Stimulated activated CD4-positive, alpha-beta T cell treated with anti-CD3 and anti-CD28 coated beads, Interleukin-4, amount 100 ng/mL, for 24 hours (primary cell): ENCODE data around the gene MAP3K7CL.

Experiments used
- DNase-seq: peaks from one replicate; pipeline ENCODE4 v3.0.0-alpha.2; 2020

MAP3K7CL gene

DNA sequence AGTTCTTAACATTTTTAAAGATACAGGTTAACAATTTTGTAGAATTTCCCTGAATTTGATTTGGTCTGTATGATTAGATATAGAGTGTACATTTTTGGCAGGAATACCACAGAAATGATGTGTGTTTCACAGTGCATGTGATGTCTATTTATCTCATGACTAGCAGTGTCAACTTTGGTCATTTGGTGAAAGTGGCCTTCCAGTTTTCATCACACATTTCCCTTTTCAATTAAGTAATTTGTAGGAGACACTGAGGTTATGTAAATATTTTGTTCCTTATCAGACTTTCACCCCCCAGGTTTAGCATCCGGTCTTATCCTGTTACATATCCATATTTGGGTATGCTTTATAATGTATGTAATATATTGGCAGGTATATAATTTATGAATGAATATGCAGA lies 41.8 kb downstream of the MAP3K7CL start:
- no peak for DNase-seq

DNA sequence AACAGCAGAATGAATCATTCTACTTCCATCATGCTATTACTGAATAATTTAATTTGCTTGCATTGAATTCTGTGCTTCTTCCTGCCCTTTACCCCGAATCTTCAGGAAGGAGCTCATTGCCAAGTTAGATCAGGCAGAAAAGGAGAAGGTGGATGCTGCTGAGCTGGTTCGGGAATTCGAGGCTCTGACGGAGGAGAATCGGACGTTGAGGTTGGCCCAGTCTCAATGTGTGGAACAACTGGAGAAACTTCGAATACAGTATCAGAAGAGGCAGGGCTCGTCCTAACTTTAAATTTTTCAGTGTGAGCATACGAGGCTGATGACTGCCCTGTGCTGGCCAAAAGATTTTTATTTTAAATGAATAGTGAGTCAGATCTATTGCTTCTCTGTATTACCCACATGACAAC lies 44.2 kb downstream of the MAP3K7CL start:
- DNase-seq, result no peak

DNA sequence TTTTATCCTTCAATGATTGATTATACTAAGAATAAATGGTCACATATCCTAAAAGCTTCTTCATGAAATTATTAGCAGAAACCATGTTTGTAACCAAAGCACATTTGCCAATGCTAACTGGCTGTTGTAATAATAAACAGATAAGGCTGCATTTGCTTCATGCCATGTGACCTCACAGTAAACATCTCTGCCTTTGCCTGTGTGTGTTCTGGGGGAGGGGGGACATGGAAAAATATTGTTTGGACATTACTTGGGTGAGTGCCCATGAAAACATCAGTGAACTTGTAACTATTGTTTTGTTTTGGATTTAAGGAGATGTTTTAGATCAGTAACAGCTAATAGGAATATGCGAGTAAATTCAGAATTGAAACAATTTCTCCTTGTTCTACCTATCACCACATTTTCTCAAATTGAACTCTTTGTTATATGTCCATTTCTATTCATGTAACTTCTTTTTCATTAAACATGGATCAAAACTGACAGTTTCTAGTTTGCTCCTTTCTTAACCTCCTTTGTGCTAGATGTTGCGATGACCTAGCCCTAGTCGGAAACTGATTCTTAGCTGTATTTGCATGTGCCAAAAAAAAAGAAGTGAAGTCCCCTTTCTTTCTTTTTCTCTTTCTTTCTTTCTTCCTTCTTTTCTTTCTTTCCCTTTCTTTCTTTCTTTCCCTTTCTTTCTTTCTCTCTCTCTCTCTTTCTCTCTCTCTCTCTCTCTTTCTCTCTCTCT lies 45.1 kb downstream of the MAP3K7CL start:
- no peak for DNase-seq

DNA sequence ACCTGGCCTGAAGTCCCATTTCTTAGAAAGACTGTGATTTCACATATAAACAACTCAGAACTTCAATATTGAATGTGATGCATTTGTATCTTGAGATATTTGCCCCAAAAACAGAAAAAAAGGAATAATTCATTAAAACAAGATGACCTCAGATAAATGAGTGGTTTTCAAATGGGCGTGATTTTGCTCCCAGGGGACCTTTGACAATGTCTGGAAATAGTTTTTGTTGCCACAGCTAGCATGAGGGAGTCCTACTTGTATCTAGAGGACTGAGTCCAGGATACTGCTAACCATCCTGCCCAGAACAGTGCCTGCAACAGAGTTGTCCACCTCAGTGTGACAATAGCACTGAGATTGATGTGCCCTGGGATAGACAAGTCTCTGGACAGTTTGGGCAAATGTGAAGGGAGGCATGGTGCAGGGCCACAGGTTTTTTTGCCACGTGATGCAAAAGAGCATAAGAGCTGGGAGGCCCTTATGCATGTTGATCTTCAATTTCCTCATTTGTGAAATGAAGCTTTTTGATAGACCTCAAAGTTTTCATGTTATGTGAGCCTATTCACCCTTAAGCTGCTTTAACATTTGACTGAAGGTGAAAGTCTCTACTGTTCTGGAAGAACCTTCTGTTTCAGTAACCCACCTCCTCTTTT lies 46.2 kb downstream of the MAP3K7CL start:
- DNase-seq, result no peak

DNA sequence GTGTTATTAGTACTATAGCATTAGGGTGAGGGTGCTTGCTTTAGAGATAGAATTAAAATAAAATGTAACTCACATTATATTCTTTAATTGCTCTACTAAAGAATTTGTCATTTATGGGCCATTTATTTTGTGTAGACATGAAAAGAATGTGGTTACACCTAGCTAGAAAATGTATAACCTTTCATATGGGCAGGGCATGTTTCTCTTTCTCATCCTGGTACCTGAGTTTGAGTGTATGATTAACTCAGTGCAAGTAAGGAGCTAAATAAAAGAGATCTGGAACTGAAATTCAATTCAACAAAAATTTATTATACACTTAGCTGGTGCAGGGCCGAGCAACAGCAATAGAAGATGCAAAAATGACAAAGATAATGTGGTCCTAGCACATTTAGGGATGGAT lies 47.4 kb downstream of the MAP3K7CL start:
- no peak for DNase-seq

DNA sequence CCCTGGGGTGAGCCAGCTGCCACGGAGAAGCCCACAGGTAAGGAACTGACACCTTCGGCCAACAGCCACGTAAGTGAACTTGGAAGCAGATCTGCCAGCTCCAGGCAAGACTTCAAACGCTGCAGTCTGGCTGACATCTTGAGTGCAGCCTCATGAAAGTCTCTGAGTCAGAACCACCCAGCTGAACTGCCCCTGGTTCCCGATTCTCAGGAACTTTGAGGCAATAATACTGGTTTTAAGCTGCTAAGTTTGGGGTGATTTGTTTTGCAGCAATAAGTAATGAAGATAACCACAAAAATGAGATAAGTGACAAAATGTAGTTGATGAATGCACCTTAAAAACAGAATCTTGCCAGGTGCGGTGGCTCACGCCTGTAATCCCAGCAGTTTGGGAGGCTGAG lies 48.5 kb downstream of the MAP3K7CL start:
- no peak for DNase-seq

DNA sequence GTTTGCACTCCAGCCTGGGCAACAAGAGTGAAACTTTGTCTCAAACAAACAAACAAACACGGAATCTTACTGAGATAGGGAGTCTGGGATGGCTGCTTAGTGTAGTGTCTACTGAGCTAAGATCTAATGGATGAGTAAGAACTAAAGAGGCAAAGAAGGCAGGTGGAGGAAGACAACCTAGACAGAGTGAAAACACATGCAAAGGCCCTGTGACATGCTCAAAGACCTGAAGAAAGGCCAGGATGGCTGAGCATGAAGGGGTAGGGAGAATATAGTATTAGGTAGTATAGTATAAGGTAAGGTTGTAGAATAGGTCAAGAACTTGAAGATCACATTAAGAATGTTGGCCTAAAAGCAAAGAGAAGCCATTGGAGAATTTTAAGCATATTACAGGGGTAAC lies 49.1 kb downstream of the MAP3K7CL start:
- no peak for DNase-seq

DNA sequence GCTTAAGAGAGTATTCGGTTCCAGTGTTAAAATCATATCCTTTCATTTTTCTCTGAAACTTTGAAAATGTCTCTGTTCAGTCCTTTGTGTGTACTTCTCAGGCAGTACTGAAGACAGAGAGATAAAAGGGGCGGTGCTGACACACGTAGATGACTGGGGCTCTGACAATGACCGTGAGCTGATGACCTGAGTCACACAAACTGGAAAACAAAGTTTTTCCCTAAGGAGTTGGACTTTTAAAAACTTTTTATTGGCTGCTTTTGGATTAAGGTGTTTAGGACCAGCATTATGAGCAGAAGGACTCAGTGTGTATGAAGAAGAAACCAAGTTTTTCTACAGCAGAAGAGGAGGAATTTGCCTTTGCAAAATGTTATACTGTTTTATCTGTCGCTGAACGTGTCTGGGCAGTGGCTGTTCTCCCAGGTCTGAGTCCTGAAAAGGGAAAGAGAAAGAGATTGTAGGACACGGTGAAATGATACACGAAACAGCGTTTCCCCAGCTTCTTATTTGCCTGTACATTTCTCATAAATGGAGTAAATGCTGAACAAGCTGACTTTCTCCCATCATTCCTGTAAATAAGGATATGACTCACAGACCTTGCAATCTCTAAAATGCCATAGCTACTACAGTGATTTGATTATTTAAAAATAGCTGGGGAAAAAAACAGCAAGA lies 51.5 kb downstream of the MAP3K7CL start:
- no peak for DNase-seq

DNA sequence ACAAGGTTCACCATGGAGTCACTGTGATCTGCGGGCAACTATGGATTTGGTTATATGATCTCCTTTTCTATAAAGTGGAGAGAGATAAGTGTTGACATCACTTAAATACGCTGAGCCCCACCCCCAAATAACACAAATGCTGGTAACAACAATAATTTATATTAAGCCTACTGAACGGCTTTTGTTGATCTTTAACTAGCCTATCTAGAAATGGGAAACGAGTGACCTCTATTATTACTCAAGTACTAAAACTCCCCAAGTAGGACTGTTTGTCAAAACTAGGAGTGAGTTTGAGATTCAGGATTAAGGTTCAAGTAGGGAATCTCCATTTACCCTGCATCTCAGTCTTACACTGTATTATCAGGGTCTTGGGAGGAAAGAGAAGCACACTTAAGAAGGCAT lies 52.2 kb downstream of the MAP3K7CL start:
- DNase-seq, result no peak

DNA sequence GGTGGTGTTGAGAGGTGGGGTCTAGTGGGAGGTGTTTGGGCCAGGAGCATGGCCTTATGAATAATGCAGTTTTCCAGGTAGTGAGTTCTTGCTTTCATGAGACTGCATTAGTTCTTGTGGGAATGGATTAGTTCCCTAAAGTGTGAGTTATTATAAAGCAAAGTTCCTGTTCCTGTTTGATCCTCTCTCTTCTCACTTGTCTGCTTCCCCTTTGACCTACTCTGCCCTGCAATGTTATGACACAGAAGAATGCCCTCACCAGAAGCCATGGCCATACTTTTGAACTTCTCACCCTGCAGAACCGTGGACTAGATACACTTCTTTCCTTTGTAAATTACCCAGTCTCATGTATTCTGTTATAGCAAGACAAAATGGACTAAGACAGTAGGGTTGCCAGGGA lies 53.6 kb downstream of the MAP3K7CL start:
- DNase-seq, result no peak

DNA sequence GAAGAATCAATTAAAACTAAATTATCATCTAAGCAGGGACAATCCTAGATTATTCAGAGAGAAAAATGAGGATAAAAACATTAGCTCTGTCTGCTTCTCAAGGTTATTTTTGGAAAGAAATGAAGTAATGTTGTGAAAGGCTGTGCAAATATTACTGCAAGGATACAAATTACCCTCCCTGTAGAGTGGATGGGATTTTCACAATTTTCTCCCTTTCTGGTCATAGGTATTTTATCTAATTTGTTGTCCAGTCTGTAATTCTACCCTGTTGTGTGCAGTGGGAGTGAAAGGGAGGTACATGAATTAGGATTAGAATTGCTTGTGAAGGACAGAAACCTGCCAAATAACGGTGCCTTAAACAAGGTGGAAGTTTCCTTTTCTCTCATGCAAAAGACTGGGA lies 54.7 kb downstream of the MAP3K7CL start:
- no peak for DNase-seq

DNA sequence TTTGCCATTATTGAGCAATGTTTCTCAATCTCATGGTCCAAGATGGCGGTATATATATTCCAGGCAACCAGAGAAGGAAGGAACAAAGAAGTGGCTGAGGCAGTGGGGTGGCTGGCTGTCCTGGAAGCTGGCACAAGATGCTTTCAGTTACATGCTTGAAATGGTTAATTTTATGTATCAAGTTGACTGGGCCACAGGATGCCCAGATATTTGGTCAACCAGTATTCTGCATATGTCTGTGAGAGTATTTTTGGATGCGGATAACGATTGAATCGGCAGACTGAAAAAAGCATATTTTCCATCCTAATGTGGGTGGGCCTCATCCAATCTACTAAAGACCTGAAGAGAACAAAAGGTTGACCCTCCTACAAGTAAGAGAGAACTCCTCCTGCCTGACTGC lies 55.2 kb downstream of the MAP3K7CL start:
- DNase-seq, result no peak

DNA sequence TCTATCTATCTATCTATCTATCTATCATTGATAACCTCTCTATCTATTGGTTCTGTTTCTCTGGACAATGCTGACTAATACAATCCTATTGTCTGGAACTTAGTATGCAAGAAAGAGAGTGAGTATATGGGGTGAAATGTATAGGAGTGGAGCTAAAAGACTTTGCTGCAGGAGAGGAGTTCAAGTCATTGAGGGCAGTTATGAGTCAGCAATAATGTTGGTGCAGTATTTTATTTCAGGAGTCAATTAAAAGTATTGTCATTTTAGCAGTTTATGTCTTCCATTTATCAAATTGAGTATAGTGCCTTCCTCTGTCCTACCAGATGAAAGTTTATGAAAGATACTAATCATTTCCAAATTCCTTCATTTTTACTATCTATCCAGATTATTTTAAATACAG lies 55.8 kb downstream of the MAP3K7CL start:
- no peak for DNase-seq

DNA sequence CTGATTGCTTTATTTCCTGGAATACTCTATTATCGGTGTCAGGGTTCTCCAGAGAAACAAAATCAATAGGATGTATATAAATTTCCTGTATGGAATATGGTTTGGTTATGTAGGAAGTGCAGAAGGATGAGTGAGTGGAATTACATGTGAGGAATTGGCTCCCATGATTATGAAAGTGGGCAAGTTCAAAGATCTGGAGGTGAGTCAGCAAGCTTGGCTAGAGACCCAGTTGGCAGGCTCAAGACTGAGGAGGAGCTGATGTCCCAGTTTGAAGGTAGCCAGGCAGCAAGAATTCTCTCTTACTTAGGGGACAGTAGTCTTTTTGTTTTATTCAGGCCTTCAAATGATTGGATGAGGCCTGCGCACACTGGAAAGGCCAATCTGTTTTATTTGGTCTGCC lies 57.5 kb downstream of the MAP3K7CL start:
- no peak for DNase-seq

DNA sequence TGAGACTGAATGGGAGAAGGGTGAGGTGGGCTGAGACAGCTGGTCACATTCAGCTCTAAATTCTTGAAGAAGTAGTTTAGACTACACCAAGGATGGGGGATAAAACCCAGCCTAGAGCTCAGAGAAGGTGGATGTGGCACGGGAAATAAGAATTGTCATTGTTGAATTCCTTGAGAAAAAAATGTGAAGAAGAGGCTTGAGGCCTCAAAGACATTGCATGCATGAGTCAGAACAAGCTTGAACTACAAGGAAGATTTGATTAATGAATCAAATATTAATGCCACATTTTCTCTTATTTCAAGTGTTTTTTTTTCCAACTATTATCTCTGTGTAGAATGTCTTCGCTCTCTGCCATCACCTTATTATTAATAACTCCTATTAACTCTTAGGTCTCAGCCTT lies 58.9 kb downstream of the MAP3K7CL start:
- DNase-seq, result no peak

DNA sequence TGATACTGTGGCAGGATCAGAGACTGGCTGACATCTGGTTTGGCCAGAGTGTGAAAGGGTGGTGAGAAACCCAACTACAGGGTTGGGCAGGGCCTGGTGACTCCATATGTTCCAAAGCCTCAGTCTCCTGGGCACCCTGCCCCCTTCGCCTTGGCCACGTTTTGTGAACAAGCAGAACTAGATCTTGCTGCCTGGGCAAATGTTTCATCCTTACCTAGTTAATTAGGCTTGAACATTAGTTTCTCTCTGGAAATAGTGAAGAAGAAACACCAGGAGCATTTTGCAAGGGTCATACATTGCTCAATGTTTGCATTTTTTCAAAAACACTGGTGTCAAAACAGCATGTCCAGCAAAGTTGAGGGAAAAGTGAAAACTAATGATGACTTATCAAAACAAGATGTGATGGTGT lies 60.5 kb downstream of the MAP3K7CL start:
- no peak for DNase-seq

DNA sequence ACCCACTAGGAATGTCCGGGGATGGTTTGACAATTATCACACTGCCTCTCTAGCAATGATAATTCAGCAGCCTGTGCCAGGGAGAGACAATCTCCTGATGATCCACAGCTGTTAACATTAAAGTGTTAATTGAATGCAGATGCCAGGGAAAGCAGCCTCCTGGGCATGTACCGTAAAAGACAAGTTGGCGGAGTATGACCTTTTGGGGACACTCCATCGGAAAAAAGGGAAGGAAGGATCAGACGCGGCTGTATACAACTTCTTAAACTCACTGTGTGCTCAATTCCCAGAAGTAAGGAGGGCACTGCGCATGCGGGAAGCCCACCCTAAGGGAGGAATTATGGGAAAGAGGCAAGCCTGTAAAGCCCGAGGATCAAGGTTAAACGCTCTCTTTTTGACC lies 62.6 kb downstream of the MAP3K7CL start:
- no peak for DNase-seq

DNA sequence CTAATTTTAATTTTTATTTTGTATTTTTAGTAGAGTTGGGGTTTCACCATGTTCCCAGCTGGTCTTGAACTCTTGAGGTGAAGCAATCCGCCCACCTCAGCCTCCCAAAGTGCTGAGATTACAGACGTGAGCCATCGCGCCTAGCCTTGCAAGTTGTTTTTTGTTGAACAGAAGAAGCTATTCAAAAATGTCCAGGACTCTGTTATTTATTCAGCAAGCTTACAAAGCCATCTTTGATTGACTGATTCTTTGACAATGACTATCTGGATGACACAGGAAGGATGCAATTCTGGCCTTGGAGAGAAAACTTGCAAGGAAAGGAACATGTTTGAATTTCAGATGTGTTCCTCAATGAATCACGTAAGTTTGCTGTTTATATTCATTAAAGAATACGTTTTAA lies 63.5 kb downstream of the MAP3K7CL start:
- DNase-seq, result no peak

DNA sequence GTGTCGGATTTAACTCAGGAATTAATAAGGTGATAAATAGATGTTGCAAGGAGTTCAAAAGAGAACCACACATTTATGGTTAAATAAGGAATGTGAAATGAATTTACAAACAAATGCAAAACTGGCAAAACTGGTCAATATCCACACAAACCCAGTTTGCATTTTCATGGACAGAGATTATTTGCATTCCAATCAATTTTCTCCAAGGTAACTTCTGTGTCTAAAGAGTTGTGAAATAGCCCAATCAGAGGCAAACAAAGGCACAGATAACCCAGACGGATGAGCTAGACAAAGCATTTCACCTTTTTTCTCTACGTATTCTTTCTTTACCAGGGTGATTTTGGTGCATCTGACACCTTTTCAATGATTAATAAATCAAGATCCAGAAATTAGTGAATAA lies 63.9 kb downstream of the MAP3K7CL start:
- no peak for DNase-seq

DNA sequence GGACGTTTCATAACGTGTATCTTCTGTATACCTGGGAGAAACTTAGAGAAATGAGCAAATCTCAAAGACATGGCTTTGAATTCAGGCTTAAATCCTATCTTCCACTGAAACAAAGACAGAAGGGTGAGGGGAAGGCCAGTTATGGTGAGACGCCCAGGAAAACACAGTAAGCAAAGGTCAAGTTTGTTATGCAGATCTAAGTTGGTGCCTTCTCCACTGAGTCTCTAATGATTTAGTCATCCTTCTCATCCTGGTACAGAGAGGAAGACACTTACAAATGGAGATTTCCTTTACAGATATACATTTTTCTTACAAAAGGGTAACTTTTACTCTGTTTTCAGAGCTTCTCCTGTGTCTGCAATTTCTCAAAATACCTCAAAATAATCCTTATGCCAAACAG lies 64.4 kb downstream of the MAP3K7CL start:
- no peak for DNase-seq

DNA sequence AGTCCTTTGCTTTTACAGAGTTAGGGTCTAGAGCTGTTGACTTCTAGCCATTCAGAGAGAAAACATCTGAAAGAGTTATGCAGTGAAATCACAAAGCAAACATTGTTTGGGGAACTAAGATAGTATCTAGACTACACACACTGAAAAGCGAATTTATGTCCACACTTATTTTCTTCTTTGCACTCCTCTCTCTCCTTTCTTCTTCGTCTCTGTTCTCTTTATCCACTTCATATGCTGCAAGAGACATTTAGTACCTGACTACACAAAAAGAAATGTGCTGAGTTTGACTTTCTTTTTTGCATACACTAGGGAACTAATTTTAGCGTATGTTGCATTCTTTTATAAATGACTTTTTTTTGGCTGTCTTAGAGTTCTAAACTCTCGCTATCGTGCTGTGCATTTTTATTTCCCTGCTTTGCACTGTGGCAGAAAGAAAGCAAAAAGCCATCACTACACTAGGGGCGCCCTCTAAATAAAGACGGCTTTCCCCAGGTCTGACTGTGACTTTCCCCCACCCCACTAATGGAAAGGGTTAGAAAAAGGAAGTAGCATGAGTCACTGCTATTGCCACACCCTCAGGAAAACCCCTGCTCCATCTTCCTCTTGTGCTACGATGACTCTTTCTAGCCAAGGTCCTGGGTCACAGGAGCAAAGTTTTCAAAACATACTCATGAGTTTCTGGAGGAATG lies 65.7 kb downstream of the MAP3K7CL start:
- peak; percentile 83 for DNase-seq

DNA sequence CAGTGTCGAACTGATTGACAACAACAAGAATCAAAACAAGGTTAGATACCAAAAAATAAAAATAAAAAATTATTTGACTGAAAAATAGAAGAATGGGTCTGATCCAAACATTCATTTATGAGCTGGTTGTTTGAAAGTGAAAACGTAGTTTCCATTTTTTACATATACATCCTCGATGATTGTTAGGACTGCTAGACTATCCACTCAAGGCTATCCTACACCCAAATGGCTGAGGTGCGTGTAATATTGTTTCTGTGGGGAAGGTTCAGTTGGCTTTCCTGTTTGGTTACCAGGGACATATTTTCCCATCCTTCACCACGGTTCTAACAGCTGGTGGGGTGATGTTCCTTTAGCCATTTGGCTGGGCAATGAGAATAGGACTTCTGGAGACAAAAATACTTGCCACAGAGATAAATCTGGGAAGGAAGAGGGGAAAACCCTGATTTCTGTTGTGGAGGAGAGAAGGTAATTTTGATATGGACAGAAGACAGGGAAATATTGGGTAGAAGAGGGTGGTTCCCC lies 66.3 kb downstream of the MAP3K7CL start:
- no peak for DNase-seq

DNA sequence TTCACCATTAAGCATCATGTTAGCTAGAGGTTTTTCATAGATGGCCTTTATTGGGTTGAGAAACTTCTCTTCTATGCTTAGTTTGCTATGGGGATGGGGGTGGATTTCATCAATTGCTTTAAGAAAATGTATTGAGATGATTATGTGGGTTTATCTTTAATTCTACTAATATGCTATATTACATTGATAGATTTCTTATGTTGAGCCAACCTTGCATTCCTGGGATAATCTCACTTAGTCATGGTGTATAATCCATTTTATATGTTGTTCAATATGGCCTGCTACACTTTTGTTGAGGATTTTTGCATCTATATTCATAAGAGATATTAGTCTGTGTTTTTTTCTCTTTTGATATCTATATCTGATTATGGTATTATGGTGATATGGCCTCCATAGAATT lies 70.7 kb downstream of the MAP3K7CL start:
- no peak for DNase-seq

DNA sequence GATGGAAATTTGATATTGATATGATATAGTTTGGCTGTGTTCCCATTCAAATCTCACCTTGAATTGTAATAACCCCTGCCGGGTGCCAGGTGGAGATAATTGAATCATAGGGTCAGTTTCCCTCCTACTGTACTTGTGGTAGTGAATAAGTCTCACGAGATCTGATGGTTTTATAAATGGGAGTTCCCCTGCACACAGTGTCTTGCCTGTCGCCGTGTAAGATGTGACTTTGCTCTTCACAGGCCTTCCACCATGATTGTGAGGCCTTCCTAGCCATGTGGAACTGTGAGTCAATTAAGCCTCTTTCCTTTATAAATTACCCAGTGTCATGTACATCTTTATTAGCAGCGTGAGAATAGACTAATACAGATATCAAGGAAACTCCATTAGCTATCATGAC lies 74.6 kb downstream of the MAP3K7CL start:
- no peak for DNase-seq
